Tibial nerve (tissue), 4 donors: ENCODE data around the gene RCSD1. TPM values are rescaled to one million over a fixed set of nuclear protein-coding genes. Genes with fewer than 3 reads are reported as not detected.
A peak's percentile ranks its signal among the peaks of the same experiment; 100 is the strongest.

Experiments
- DNase-seq, 2 donors: peaks; one replicate each; pipeline ENCODE4 v3.0.0-alpha.2; 2019; ENCODE audit warnings: low spot score in 2 of 2
- H3K27ac ChIP-seq, 4 donors: fragments of 200-600 bp; sonication (generic) in 3 of 4; one replicate each; pipeline ENCODE4 v1.5.1; 2017 to 2019; ENCODE audit warnings: mild to moderate bottlenecking in 1 of 4
- H3K27me3 ChIP-seq, 2 donors: fragments of 200-600 bp; sonication (generic) in 1 of 2; one replicate each; pipeline versions ENCODE4 v1.5.1 to v1.6.0; 2017 to 2019
- H3K36me3 ChIP-seq, 3 donors: fragments of 200-600 bp; sonication (generic); one replicate each; pipeline ENCODE4 v1.5.1; 2018 to 2019
- H3K4me1 ChIP-seq, 4 donors: fragments of 200-600 bp; sonication (generic) in 3 of 4; one replicate each; pipeline ENCODE4 v1.5.1; 2017 to 2019
- H3K4me3 ChIP-seq, 4 donors: fragments of 200-600 bp; sonication (generic) in 3 of 4; one replicate each; pipeline ENCODE4 v1.5.1; 2017 to 2019; ENCODE audit warnings: mild to moderate bottlenecking in 1 of 4, moderate library complexity in 1 of 4
- H3K9me3 ChIP-seq, 4 donors: fragments of 200-600 bp; sonication (generic) in 3 of 4; one replicate each; pipeline ENCODE4 v1.5.1; 2017 to 2019
- CTCF ChIP-seq, 5 experiments: fragments of 200-600 bp in 3 of 5; fragments of 450-650 bp in 2 of 5; sonication (generic) in 3 of 5; IDR thresholded peaks; one replicate each; pipeline ENCODE4 v1.5.1; 2016 to 2019; ENCODE audit warnings: antibody characterized with exemption in 5 of 5, mild to moderate bottlenecking in 3 of 5, moderate library complexity in 2 of 5
- EP300 ChIP-seq, 2 donors: sonication (generic); formaldehyde crosslinking; IDR thresholded peaks; one replicate each; pipeline ENCODE4 v1.6.1; 2017; ENCODE audit warnings: antibody characterized with exemption in 2 of 2, mild to moderate bottlenecking in 1 of 2
- POLR2A ChIP-seq, 2 donors: fragments of 450-650 bp; IDR thresholded peaks; one replicate each; pipeline ENCODE4 v1.6.1; 2017; ENCODE audit warnings: antibody characterized with exemption in 2 of 2, mild to moderate bottlenecking in 2 of 2, moderate library complexity in 2 of 2
- WGBS, 2 donors: methylation state at CpG; one replicate each; pipeline ENCODE4 v1.1.5; 2018; 5-methylcytosine and 5-hydroxymethylcytosine counted together
- total RNA-seq, 4 donors: library from RNA; depleted of rRNA; stranded (reverse); fragments of >200 nt; gene quantifications; one replicate each; pipeline ENCODE4 v1.1.0, GENCODE V29; 2016

The RCSD1 gene
- total RNA-seq, 4 donors from 2014 or later = 10.0 to 17.7 (median 12.9) TPM

GRCh38 chr1:167634435-167634834 is 4.4 kb downstream of the RCSD1 start:
- no peak overlapping the region for H3K27ac ChIP-seq
- H3K4me1 ChIP-seq = peaks cover 0 to 24% (median 8%) of the 10 kb centered on the region in 4 donors

DNA sequence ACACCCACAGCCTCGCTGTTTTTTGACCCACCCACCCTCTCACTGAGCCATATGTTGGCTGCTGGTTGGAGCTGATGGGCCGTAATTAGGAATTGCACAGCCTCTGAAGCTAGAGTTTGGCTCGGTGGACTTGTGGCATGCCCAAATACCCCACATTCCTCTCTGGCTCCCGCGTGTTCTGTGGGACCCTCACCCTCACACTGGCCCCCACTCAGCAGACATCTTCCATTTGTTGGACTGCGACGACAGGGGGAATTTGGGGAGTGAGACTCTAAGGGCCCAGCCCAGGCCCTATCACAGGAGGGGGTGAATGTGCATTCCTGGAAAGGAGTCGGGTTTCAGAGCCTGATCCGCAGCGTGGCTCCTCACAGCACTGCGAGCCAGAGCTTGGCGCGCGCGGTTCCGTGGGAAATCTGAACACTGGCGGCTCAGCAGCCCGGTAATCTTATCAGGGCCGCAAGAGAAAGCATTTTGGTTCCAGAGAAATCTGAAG is 5.2 kb downstream of the RCSD1 start:
- Histone ChIP-seq H3K27me3 (no peaks in the 10 kb centered on the region), H3K36me3 (no peaks in the 10 kb centered on the region), H3K27ac (peak overlapping the region in 1 of 4 donors; percentile 7), H3K4me1 (peaks cover 0 to 17% (median 8%) of the 10 kb centered on the region in 4 donors), H3K4me3 (no peak overlapping the region), H3K9me3 (no peaks in the 10 kb centered on the region)
- DNase-seq = no peak
- 26 to 55% methylated on average over 14 to 19 of the region's 19 CpGs for WGBS, 2 donors
- TF ChIP-seq CTCF (IDR thresholded peaks at IDR 0.05) (no peak), POLR2A (IDR thresholded peaks at IDR 0.05) (no peak), EP300 (IDR thresholded peaks at IDR 0.05) (no peak)

More at GRCh38 chr1:167634435-167634834, 4.4 kb downstream of the RCSD1 start:
- peaks cover 0 to 3% of the 10 kb centered on the region in 2 donors for H3K27me3 ChIP-seq
- H3K4me3 ChIP-seq = no peak overlapping the region
- no peak for DNase-seq
- no peaks in the 10 kb centered on the region for H3K9me3 ChIP-seq
- 76 to 80% methylated on average over 2 of the region's 2 CpGs for WGBS, 2 donors
- TF ChIP-seq CTCF (IDR thresholded peaks at IDR 0.05) = no peak
- TF ChIP-seq EP300 (IDR thresholded peaks at IDR 0.05) = no peak
- no peak for TF ChIP-seq POLR2A (IDR thresholded peaks at IDR 0.05)
- H3K36me3 ChIP-seq = no peaks in the 10 kb centered on the region

DNA sequence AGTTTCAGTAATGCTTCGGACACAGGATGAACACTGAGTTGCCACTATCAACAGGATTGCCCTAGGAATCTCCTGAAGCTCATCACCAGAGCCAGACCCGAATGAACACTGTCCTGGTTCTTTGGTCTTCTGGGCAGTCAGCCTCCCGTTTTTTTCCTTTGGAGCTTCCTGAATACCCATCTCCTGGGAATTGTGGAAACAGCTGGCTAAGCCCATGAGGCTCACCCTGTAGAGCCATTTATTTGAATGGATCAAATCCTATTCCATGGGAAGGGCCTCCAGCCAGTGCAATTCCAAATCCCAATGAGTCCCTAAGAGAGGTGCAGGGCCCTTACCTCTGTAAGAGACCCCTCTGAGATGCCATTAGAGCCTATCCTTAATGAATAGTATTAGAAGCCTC is 5.9 kb downstream of the RCSD1 start:
- Histone ChIP-seq H3K4me1 (peaks cover 0 to 16% (median 7%) of the 10 kb centered on the region in 4 donors), H3K27ac (no peak overlapping the region), H3K36me3 (no peaks in the 10 kb centered on the region), H3K9me3 (no peaks in the 10 kb centered on the region), H3K27me3 (no peaks in the 10 kb centered on the region), H3K4me3 (no peak overlapping the region)
- TF ChIP-seq EP300 (IDR thresholded peaks at IDR 0.05) = no peak
- DNase-seq = no peak
- WGBS, 2 donors = 65 to 67% methylated on average over 3 of the region's 3 CpGs

DNA sequence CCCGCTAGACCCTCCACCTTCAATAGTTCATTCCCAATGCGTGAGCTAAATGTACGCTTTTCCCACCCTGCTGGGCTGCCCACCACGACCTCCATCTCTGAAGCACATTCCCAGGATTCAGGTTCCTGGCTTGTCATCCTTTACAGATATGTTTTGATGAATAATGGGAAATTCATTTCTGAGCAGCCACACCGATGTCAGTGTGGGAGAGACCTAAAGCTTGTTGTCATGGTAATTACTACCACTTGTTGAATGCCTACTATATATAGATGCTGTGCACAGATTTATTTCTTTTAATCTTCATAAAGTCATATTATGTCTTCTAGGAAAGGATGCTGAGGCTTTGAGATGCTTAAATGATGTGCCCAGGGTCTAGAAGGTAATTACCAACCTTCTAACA is 8.0 kb downstream of the RCSD1 start:
- 69% methylated on average over 5 of the region's 5 CpGs for WGBS, 2 donors
- H3K4me3 ChIP-seq = no peak overlapping the region
- DNase-seq = no peak
- H3K9me3 ChIP-seq = no peaks in the 10 kb centered on the region
- peaks cover 0 to 21% (median 8%) of the 10 kb centered on the region in 4 donors for H3K4me1 ChIP-seq
- no peak for TF ChIP-seq CTCF (IDR thresholded peaks at IDR 0.05)
- no peak for TF ChIP-seq EP300 (IDR thresholded peaks at IDR 0.05)
- no peak for TF ChIP-seq POLR2A (IDR thresholded peaks at IDR 0.05)
- H3K27ac ChIP-seq = no peak overlapping the region
- H3K27me3 ChIP-seq = no peaks in the 10 kb centered on the region
- no peaks in the 10 kb centered on the region for H3K36me3 ChIP-seq

DNA sequence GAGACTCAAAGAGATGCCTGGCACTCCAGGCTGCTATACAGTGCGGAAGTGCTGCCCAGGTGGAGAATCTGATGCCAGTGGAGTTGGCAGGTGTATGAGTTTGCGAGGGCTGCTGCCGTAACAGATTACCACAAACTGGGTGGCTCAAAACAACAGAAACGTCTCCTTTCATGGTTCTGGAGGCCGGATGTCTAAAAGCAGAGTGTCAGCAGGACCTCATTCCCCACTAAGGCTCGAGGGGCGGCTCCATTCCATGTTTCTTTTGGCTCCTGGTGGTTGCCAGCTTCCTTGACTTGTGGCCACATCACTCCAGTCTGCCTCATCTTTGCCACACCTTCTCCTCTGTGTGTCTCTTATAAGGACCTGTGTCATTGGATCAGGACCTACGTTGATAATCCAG is 10.0 kb downstream of the RCSD1 start:
- Histone ChIP-seq H3K27ac (no peak overlapping the region), H3K4me3 (no peak overlapping the region), H3K27me3 (no peaks in the 10 kb centered on the region), H3K4me1 (peaks cover 0 to 19% (median 7%) of the 10 kb centered on the region in 4 donors), H3K36me3 (no peaks in the 10 kb centered on the region), H3K9me3 (no peaks in the 10 kb centered on the region)
- WGBS, 2 donors = 88 to 92% methylated on average over 8 of the region's 8 CpGs
- TF ChIP-seq EP300 (IDR thresholded peaks at IDR 0.05) (no peak), POLR2A (IDR thresholded peaks at IDR 0.05) (no peak), CTCF (IDR thresholded peaks at IDR 0.05) (no peak)
- DNase-seq = no peak
